ENCODE results near the gene GLOD4. TPM values are rescaled to one million over a fixed set of nuclear protein-coding genes. Genes with fewer than 3 reads are reported as not detected.

Gene GLOD4
- polyA plus RNA-seq, 3 donors: 41.8 to 50.7 (median 50.6) TPM

DNA sequence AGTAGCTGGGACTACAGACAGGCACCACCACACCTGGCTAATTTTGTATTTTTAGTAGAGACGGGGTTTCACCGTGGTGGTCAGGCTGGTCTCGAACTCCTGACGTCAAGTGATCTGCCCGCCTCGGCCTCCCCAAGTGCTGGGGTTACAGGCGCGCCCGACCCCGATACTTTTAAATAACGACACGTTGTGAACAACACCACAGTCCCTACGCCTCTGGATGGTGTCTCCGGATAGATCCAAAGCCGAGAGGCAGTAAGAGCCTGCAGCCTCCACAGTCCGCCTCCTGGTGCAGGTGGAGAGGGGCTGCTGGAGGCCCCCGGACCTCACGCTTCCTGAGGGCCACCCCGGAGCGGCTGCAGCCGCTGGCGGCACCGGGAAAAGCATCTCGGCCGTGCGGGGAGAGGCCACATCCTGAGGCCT is 50.4 kb downstream of the GLOD4 start:
- TF ChIP-seq, protein P1, sequence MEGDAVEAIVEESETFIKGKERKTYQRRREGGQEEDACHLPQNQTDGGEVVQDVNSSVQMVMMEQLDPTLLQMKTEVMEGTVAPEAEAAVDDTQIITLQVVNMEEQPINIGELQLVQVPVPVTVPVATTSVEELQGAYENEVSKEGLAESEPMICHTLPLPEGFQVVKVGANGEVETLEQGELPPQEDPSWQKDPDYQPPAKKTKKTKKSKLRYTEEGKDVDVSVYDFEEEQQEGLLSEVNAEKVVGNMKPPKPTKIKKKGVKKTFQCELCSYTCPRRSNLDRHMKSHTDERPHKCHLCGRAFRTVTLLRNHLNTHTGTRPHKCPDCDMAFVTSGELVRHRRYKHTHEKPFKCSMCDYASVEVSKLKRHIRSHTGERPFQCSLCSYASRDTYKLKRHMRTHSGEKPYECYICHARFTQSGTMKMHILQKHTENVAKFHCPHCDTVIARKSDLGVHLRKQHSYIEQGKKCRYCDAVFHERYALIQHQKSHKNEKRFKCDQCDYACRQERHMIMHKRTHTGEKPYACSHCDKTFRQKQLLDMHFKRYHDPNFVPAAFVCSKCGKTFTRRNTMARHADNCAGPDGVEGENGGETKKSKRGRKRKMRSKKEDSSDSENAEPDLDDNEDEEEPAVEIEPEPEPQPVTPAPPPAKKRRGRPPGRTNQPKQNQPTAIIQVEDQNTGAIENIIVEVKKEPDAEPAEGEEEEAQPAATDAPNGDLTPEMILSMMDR (IDR thresholded peaks at IDR 0.05): no peak
- H3K27ac ChIP-seq (ENCODE audit: low read depth in 1 of 2, low read length in 2 of 2): no peak overlapping the region
- peaks cover 10% of the 10 kb centered on the region for H3K4me1 Mint-ChIP-seq
- H3K36me3 ChIP-seq (replicated peaks in 1 of 2; ENCODE audit: control insufficient read depth in 1 of 2, insufficient read depth in 2 of 2, low read length in 2 of 2): no peaks in the 10 kb centered on the region
- intact Hi-C loops (cut with micrococcal nuclease): no loop called here
- peak overlapping the region; percentile 84 for H3K4me2 ChIP-seq (replicated peaks; ENCODE audit: extremely low read depth, low read length, poor library complexity, severe bottlenecking)
- peaks cover 0 to 8% of the 10 kb centered on the region in 2 donors for H3K9me3 ChIP-seq (replicated peaks in 1 of 2; ENCODE audit: control insufficient read depth in 1 of 2, insufficient read depth in 1 of 2, low read length in 2 of 2)
- no peaks in the 10 kb centered on the region for H3K36me3 Mint-ChIP-seq
- H3K27ac Mint-ChIP-seq: no peak overlapping the region
- H4K20me1 ChIP-seq (ENCODE audit: insufficient read depth, low read length): no peaks in the 10 kb centered on the region
- peak overlapping the region; percentile 59 for H3K9ac ChIP-seq (ENCODE audit: insufficient read depth, low read length, poor library complexity, severe bottlenecking)
- H2AFZ ChIP-seq (ENCODE audit: insufficient read depth, low read depth, low read length, poor library complexity, severe bottlenecking): peak overlapping the region; percentile 71
- peaks cover 20 to 39% of the 10 kb centered on the region in 2 donors for H3K27me3 ChIP-seq (ENCODE audit: control insufficient read depth in 2 of 2, insufficient read depth in 2 of 2, low read length in 2 of 2)
- H3K79me2 ChIP-seq (ENCODE audit: insufficient read depth, low read length): no peaks in the 10 kb centered on the region
- H3K4me3 Mint-ChIP-seq: peak overlapping the region; percentile 60 to 82
- peaks cover 35 to 52% (median 36%) of the 10 kb centered on the region in 3 donors for H3K27me3 Mint-ChIP-seq (ENCODE audit: low read depth in 3 of 3)
- DNase-seq: no peak
- H3K4me3 ChIP-seq (replicated peaks in 1 of 3; ENCODE audit: low read depth in 2 of 3, low read length in 3 of 3): peak overlapping the region; percentile 20 to 68 (median 20)
- H3K4me1 ChIP-seq (ENCODE audit: control insufficient read depth in 1 of 2, insufficient read depth in 2 of 2, low read length in 2 of 2): peaks cover 10 to 16% of the 10 kb centered on the region in 2 donors
- 15% methylated on average over 21 of the region's 26 CpGs for WGBS (ENCODE audit: insufficient coverage)
- H3K9me3 Mint-ChIP-seq: peaks cover 0 to 13% (median 5%) of the 10 kb centered on the region in 7 donors

- no peaks in the 10 kb centered on the region for H3K36me3 Mint-ChIP-seq
- peaks cover 0 to 15% (median 5%) of the 10 kb centered on the region in 7 donors for H3K9me3 Mint-ChIP-seq
- TF ChIP-seq, protein P1 (IDR thresholded peaks at IDR 0.05): no peak
- H2AFZ ChIP-seq (ENCODE audit: insufficient read depth, low read depth, low read length, poor library complexity, severe bottlenecking): no peak overlapping the region
- H4K20me1 ChIP-seq (ENCODE audit: insufficient read depth, low read length): no peaks in the 10 kb centered on the region
- H3K9ac ChIP-seq (ENCODE audit: insufficient read depth, low read length, poor library complexity, severe bottlenecking): no peak overlapping the region
- H3K79me2 ChIP-seq (ENCODE audit: insufficient read depth, low read length): no peaks in the 10 kb centered on the region
- peak in 1 of 3 donors; percentile 14 for DNase-seq
- H3K4me3 ChIP-seq (replicated peaks in 1 of 3; ENCODE audit: low read depth in 2 of 3, low read length in 3 of 3): no peak overlapping the region
- no peak overlapping the region for H3K27ac Mint-ChIP-seq
- peaks cover 26 to 45% (median 29%) of the 10 kb centered on the region in 3 donors for H3K27me3 Mint-ChIP-seq (ENCODE audit: low read depth in 3 of 3)
- peaks cover 20 to 32% of the 10 kb centered on the region in 2 donors for H3K27me3 ChIP-seq (ENCODE audit: control insufficient read depth in 2 of 2, insufficient read depth in 2 of 2, low read length in 2 of 2)
- H3K4me1 ChIP-seq (ENCODE audit: control insufficient read depth in 1 of 2, insufficient read depth in 2 of 2, low read length in 2 of 2): peaks cover 10 to 16% of the 10 kb centered on the region in 2 donors
- intact Hi-C loops (cut with micrococcal nuclease): no loop called here
- peaks cover 10% of the 10 kb centered on the region for H3K4me1 Mint-ChIP-seq
- H3K36me3 ChIP-seq (replicated peaks in 1 of 2; ENCODE audit: control insufficient read depth in 1 of 2, insufficient read depth in 2 of 2, low read length in 2 of 2): no peaks in the 10 kb centered on the region
- H3K4me3 Mint-ChIP-seq: no peak overlapping the region
- H3K4me2 ChIP-seq (replicated peaks; ENCODE audit: extremely low read depth, low read length, poor library complexity, severe bottlenecking): no peak overlapping the region
- H3K27ac ChIP-seq (ENCODE audit: low read depth in 1 of 2, low read length in 2 of 2): no peak overlapping the region
- H3K9me3 ChIP-seq (replicated peaks in 1 of 2; ENCODE audit: control insufficient read depth in 1 of 2, insufficient read depth in 1 of 2, low read length in 2 of 2): peaks cover 0 to 8% of the 10 kb centered on the region in 2 donors
- 100% methylated on average over 1 of the region's 5 CpGs for WGBS (ENCODE audit: insufficient coverage)
Observed at GRCh38 chr17:728911-729310, 53.2 kb downstream of the GLOD4 start.
